H1 (cell line): ENCODE data around the gene CCNA1. TPM values are rescaled to one million over a fixed set of nuclear protein-coding genes. Genes with fewer than 3 reads are reported as not detected.

Experiments
- EP300 ChIP-seq, 2 experiments: IDR thresholded peaks; 1 replicate in 1 of 2; 2 replicates in 1 of 2; pipeline ENCODE4 v1.6.1; 2011 to 2012; ENCODE audit warnings: low read depth in 2 of 2, low read length in 2 of 2, mild to moderate bottlenecking in 2 of 2, borderline replicate concordance in 1 of 2, inconsistent platforms in 1 of 2, moderate library complexity in 1 of 2
- FOSL1 ChIP-seq: IDR thresholded peaks from 2 replicates; pipeline ENCODE4 v1.6.1; 2011; ENCODE audit warnings: mild to moderate bottlenecking, low read depth, low read length, moderate library complexity; ENCODE audit not compliant: insufficient read depth
- HDAC2 ChIP-seq, 2 experiments: fragments of 300-600 bp in 1 of 2; sonication (generic) in 1 of 2; IDR thresholded peaks; 2 replicates each; pipeline ENCODE4 v1.6.1; 2011 to 2012; ENCODE audit warnings: low read depth in 2 of 2, low read length in 2 of 2, mild to moderate bottlenecking in 2 of 2, moderate library complexity in 2 of 2, borderline replicate concordance in 1 of 2, inconsistent platforms in 1 of 2
- HDAC6 ChIP-seq: IDR thresholded peaks from one replicate; pipeline ENCODE4 v1.7.1; 2012; ENCODE audit warnings: low read depth, mild to moderate bottlenecking, inconsistent platforms, low read length, moderate library complexity
- MAFK ChIP-seq: IDR thresholded peaks from 2 replicates; pipeline ENCODE4 v1.6.1; 2012; ENCODE audit warnings: low read depth, mild to moderate bottlenecking, improper control_type of control experiment, low read length
- SP4 ChIP-seq: IDR thresholded peaks from 2 replicates; pipeline ENCODE4 v1.6.1; 2012; ENCODE audit warnings: low read length, inconsistent platforms
- TAF1 ChIP-seq: IDR thresholded peaks from 2 replicates; pipeline ENCODE4 v1.6.1; 2011; ENCODE audit warnings: mild to moderate bottlenecking, low read depth, low read length
- polyA plus RNA-seq, 7 experiments: library from polyadenylated mRNA; depleted of rRNA in 3 of 7; stranded (reverse) in 5 of 7; unstranded in 2 of 7; fragments of >200 nt in 5 of 7; fragments of 200-250 nt in 2 of 7; gene quantifications; 1 replicate in 5 of 7; 2 replicates in 1 of 7; 4 replicates in 1 of 7; pipeline versions ENCODE4 v1.2.1 to v1.2.3, GENCODE V29; 2011 to 2013; ENCODE audit warnings: missing spikeins in 2 of 7, mixed read lengths in 2 of 7
- total RNA-seq: library from RNA; stranded (reverse); fragmentation: NEBNext Ultra II Directional; extraction: Animal tissue kit (Norgen Biotek cat#: 25700); gene quantifications from 2 replicates; pipeline ENCODE4 v1.2.1, GENCODE V29; 2021
- TF ChIP-seq, protein P1 (sequence below): fragments of 300-600 bp; sonication (generic); IDR thresholded peaks from 2 replicates; pipeline ENCODE4 v1.7.1; 2012; ENCODE audit warnings: low read length, moderate library complexity, mild to moderate bottlenecking, inconsistent platforms; ENCODE audit not compliant: insufficient replicate concordance
- TF ChIP-seq, protein P2 (sequence below): IDR thresholded peaks from 2 replicates; pipeline ENCODE4 v1.6.1; 2011; ENCODE audit warnings: low read depth, mild to moderate bottlenecking, low read length; ENCODE audit not compliant: insufficient read depth

The CCNA1 gene
- total and polyA plus RNA-seq, 2 of the 8 experiments (the other 6 are each of a cell fraction or from before 2014, with no cell fraction given) = 2.2 to 4.1 TPM

GRCh38 chr13:36476661-36477060 lies 44.4 kb downstream of the CCNA1 start (continued):
- TF ChIP-seq, protein P1, sequence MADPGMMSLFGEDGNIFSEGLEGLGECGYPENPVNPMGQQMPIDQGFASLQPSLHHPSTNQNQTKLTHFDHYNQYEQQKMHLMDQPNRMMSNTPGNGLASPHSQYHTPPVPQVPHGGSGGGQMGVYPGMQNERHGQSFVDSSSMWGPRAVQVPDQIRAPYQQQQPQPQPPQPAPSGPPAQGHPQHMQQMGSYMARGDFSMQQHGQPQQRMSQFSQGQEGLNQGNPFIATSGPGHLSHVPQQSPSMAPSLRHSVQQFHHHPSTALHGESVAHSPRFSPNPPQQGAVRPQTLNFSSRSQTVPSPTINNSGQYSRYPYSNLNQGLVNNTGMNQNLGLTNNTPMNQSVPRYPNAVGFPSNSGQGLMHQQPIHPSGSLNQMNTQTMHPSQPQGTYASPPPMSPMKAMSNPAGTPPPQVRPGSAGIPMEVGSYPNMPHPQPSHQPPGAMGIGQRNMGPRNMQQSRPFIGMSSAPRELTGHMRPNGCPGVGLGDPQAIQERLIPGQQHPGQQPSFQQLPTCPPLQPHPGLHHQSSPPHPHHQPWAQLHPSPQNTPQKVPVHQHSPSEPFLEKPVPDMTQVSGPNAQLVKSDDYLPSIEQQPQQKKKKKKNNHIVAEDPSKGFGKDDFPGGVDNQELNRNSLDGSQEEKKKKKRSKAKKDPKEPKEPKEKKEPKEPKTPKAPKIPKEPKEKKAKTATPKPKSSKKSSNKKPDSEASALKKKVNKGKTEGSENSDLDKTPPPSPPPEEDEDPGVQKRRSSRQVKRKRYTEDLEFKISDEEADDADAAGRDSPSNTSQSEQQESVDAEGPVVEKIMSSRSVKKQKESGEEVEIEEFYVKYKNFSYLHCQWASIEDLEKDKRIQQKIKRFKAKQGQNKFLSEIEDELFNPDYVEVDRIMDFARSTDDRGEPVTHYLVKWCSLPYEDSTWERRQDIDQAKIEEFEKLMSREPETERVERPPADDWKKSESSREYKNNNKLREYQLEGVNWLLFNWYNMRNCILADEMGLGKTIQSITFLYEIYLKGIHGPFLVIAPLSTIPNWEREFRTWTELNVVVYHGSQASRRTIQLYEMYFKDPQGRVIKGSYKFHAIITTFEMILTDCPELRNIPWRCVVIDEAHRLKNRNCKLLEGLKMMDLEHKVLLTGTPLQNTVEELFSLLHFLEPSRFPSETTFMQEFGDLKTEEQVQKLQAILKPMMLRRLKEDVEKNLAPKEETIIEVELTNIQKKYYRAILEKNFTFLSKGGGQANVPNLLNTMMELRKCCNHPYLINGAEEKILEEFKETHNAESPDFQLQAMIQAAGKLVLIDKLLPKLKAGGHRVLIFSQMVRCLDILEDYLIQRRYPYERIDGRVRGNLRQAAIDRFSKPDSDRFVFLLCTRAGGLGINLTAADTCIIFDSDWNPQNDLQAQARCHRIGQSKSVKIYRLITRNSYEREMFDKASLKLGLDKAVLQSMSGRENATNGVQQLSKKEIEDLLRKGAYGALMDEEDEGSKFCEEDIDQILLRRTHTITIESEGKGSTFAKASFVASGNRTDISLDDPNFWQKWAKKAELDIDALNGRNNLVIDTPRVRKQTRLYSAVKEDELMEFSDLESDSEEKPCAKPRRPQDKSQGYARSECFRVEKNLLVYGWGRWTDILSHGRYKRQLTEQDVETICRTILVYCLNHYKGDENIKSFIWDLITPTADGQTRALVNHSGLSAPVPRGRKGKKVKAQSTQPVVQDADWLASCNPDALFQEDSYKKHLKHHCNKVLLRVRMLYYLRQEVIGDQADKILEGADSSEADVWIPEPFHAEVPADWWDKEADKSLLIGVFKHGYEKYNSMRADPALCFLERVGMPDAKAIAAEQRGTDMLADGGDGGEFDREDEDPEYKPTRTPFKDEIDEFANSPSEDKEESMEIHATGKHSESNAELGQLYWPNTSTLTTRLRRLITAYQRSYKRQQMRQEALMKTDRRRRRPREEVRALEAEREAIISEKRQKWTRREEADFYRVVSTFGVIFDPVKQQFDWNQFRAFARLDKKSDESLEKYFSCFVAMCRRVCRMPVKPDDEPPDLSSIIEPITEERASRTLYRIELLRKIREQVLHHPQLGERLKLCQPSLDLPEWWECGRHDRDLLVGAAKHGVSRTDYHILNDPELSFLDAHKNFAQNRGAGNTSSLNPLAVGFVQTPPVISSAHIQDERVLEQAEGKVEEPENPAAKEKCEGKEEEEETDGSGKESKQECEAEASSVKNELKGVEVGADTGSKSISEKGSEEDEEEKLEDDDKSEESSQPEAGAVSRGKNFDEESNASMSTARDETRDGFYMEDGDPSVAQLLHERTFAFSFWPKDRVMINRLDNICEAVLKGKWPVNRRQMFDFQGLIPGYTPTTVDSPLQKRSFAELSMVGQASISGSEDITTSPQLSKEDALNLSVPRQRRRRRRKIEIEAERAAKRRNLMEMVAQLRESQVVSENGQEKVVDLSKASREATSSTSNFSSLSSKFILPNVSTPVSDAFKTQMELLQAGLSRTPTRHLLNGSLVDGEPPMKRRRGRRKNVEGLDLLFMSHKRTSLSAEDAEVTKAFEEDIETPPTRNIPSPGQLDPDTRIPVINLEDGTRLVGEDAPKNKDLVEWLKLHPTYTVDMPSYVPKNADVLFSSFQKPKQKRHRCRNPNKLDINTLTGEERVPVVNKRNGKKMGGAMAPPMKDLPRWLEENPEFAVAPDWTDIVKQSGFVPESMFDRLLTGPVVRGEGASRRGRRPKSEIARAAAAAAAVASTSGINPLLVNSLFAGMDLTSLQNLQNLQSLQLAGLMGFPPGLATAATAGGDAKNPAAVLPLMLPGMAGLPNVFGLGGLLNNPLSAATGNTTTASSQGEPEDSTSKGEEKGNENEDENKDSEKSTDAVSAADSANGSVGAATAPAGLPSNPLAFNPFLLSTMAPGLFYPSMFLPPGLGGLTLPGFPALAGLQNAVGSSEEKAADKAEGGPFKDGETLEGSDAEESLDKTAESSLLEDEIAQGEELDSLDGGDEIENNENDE = no peak
- no peak for TF ChIP-seq EP300 (IDR thresholded peaks at IDR 0.05; ENCODE audit: borderline replicate concordance in 1 of 2, low read depth in 2 of 2, low read length in 2 of 2)
- TF ChIP-seq, protein P2, sequence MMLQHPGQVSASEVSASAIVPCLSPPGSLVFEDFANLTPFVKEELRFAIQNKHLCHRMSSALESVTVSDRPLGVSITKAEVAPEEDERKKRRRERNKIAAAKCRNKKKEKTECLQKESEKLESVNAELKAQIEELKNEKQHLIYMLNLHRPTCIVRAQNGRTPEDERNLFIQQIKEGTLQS = no peak
- no peak for TF ChIP-seq HDAC6
- no peak for TF ChIP-seq HDAC2 (IDR thresholded peaks at IDR 0.05; ENCODE audit: borderline replicate concordance in 1 of 2, low read depth in 2 of 2, low read length in 2 of 2)
- TF ChIP-seq FOSL1 = no peak
- TF ChIP-seq TAF1 = no peak
- no peak for TF ChIP-seq MAFK
- no peak for TF ChIP-seq SP4
